Measurements from ENCODE around the gene C14orf119. TPM values are rescaled to one million over a fixed set of nuclear protein-coding genes. Genes with fewer than 3 reads are reported as not detected.

Gene C14orf119
- total RNA-seq, 1 experiment from 2014 or later, result 54.5 TPM

DNA sequence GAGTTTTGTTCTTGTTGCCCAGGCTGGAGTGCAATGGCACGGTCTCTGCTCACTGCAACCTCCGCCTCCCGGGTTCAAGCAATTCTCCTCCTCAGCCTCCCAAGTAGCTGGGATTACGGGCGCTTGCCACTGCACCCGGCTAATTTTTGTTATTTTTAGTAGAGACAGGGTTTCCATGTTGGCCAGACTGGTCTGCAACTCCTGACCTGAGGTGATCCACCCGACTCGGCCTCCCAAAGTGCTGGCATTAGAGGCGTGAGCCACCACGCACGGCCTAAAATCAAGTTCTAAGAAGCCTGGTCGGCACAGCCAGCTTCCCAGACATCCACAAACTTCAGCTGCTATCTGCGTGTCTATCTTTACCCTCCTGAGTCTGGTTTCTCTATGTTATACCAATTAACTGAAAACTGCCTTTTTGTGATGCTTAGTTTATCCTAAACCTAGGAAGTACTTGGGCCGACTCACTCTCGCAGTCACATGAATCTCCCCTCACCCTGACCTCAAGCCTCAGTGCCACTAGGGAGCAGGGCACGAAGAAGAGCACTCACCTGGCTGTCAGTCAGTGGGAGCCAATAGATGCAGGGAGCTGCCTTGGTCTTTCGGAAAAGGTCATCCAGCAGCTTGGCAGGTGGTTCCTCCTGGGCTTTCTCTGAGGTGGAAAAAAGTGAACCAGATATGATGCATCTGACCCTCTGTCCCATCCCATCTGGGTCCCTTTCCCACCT is 34.6 kb upstream of the C14orf119 start:
- Histone ChIP-seq H3K27ac (ENCODE audit: low read depth, low read length, poor library complexity, severe bottlenecking) (peak overlapping the region; percentile 25), H3K27me3 (replicated peaks; ENCODE audit: insufficient read depth, low read depth, low read length, poor library complexity) (no peaks in the 10 kb centered on the region), H3K9me3 (ENCODE audit: low read depth, low read length, poor library complexity, severe bottlenecking) (no peaks in the 10 kb centered on the region), H3K36me3 (ENCODE audit: insufficient read depth, low read length, poor library complexity, severe bottlenecking) (peaks cover 70% of the 10 kb centered on the region), H3K4me3 (ENCODE audit: low read depth, low read length, poor library complexity, severe bottlenecking) (no peak overlapping the region), H3K4me1 (ENCODE audit: insufficient read depth, low read length, poor library complexity, severe bottlenecking) (peaks cover 24% of the 10 kb centered on the region)
- TF ChIP-seq EZH2 (IDR thresholded peaks at IDR 0.05; ENCODE audit: borderline replicate concordance, low read depth, low read length, poor library complexity, severe bottlenecking), result no peak
- TF ChIP-seq, protein P1, sequence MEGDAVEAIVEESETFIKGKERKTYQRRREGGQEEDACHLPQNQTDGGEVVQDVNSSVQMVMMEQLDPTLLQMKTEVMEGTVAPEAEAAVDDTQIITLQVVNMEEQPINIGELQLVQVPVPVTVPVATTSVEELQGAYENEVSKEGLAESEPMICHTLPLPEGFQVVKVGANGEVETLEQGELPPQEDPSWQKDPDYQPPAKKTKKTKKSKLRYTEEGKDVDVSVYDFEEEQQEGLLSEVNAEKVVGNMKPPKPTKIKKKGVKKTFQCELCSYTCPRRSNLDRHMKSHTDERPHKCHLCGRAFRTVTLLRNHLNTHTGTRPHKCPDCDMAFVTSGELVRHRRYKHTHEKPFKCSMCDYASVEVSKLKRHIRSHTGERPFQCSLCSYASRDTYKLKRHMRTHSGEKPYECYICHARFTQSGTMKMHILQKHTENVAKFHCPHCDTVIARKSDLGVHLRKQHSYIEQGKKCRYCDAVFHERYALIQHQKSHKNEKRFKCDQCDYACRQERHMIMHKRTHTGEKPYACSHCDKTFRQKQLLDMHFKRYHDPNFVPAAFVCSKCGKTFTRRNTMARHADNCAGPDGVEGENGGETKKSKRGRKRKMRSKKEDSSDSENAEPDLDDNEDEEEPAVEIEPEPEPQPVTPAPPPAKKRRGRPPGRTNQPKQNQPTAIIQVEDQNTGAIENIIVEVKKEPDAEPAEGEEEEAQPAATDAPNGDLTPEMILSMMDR (conservative IDR thresholded peaks at IDR 0.05; ENCODE audit: low read depth, low read length), result no peak
- DNase-seq (ENCODE audit: low spot score), result no peak
- ChIA-PET POLR2A (ENCODE audit: low non-redundant PET) (no interaction called here), CTCF (interaction anchor here (0.6 to 10.7 kb wide), 3 partner anchors 66 to 74 kb away, joined by 4 to 134 read pairs (median 28); no protein-coding TSS in a partner anchor)
- intact Hi-C loops (cut with micrococcal nuclease; ENCODE audit: unreplicated experiment), result no loop called here
- BruUV-seq (replicated peaks), result no TSS peak

DNA sequence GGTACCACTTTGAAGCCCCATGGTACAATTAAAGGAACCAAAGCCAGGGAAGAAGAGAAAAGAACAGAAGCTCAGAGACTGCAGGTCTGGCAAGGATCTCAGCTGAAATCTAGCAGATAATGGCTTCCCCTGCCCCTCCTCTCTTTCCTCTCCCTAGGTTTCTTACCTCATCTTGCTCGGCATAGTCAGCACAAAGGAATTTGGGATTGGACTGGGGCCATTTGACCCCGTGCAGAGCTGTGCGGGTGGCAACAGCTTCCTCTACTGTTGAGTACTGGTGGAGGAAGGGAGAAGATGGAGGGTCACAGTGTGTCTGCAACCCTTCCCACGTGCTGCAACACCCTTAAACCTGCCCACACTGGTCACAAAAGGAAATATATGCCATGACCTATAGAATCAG is 33.3 kb upstream of the C14orf119 start:
- peaks cover 83% of the 10 kb centered on the region for H3K36me3 ChIP-seq (ENCODE audit: insufficient read depth, low read length, poor library complexity, severe bottlenecking)

DNA sequence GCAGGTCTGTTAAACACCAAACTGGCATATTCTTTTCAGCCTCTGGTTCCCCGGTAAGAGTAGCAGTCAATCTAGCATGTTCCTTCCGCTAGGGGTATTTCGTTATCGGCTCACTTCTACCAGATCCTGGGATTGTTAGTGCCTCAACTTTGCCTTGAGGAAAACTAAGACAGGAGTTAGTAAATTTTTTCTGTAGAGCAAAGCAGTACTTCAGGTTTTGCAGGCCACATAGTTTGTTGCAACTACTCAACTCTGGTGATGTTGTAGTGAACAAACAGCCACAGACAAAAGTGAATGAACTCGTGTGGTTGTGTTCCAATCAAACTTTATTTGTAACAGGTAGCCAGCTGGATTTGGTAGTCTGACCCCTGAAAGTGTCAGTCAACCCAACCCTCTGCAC is 31.7 kb upstream of the C14orf119 start:
- intact Hi-C loops (cut with micrococcal nuclease; ENCODE audit: unreplicated experiment), result no loop called here
- TF ChIP-seq, protein P1 (conservative IDR thresholded peaks at IDR 0.05; ENCODE audit: low read depth, low read length), result no peak
- TF ChIP-seq EZH2 (IDR thresholded peaks at IDR 0.05; ENCODE audit: borderline replicate concordance, low read depth, low read length, poor library complexity, severe bottlenecking), result no peak
- H3K9me3 ChIP-seq (ENCODE audit: low read depth, low read length, poor library complexity, severe bottlenecking), result no peaks in the 10 kb centered on the region
- H3K27me3 ChIP-seq (replicated peaks; ENCODE audit: insufficient read depth, low read depth, low read length, poor library complexity), result no peaks in the 10 kb centered on the region
- peaks cover 27% of the 10 kb centered on the region for H3K4me1 ChIP-seq (ENCODE audit: insufficient read depth, low read length, poor library complexity, severe bottlenecking)
- peaks cover 97% of the 10 kb centered on the region for H3K36me3 ChIP-seq (ENCODE audit: insufficient read depth, low read length, poor library complexity, severe bottlenecking)
- no peak overlapping the region for H3K4me3 ChIP-seq (ENCODE audit: low read depth, low read length, poor library complexity, severe bottlenecking)
- no peak overlapping the region for H3K27ac ChIP-seq (ENCODE audit: low read depth, low read length, poor library complexity, severe bottlenecking)
- DNase-seq (ENCODE audit: low spot score), result no peak
- BruUV-seq (replicated peaks), result no TSS peak
- CTCF ChIA-PET, result interaction anchor here (0.5 to 2.8 kb wide), 3 partner anchors 69 to 134 kb away, joined by 3 to 28 read pairs (median 4); partner anchors contain the start of gene PRMT5
- POLR2A ChIA-PET (ENCODE audit: low non-redundant PET), result no interaction called here

More for the DNA sequence above, 33.3 kb upstream of the C14orf119 start:
- peak overlapping the region; percentile 29 for H3K27ac ChIP-seq (ENCODE audit: low read depth, low read length, poor library complexity, severe bottlenecking)
- H3K4me3 ChIP-seq (ENCODE audit: low read depth, low read length, poor library complexity, severe bottlenecking), result no peak overlapping the region
- ChIA-PET CTCF (interaction anchor here (0.6 to 2.8 kb wide), 6 partner anchors 59 to 224 kb away, joined by 3 to 28 read pairs (median 4); partner anchors contain the start of gene PRMT5), POLR2A (ENCODE audit: low non-redundant PET) (interaction anchor here (0.6 to 0.7 kb wide), 2 partner anchors 10 to 44 kb away, joined by 3 to 9 read pairs; no protein-coding TSS in a partner anchor)
- H3K9me3 ChIP-seq (ENCODE audit: low read depth, low read length, poor library complexity, severe bottlenecking), result no peaks in the 10 kb centered on the region
- BruUV-seq (replicated peaks), result no TSS peak
- intact Hi-C loops (cut with micrococcal nuclease; ENCODE audit: unreplicated experiment), result no loop called here
- peaks cover 20% of the 10 kb centered on the region for H3K4me1 ChIP-seq (ENCODE audit: insufficient read depth, low read length, poor library complexity, severe bottlenecking)
- peak; percentile 93 for DNase-seq (ENCODE audit: low spot score)
- TF ChIP-seq, protein P1 (conservative IDR thresholded peaks at IDR 0.05; ENCODE audit: low read depth, low read length), result no peak
- no peak for TF ChIP-seq EZH2 (IDR thresholded peaks at IDR 0.05; ENCODE audit: borderline replicate concordance, low read depth, low read length, poor library complexity, severe bottlenecking)
- H3K27me3 ChIP-seq (replicated peaks; ENCODE audit: insufficient read depth, low read depth, low read length, poor library complexity), result no peaks in the 10 kb centered on the region

All from A673 (cell line).